ENCODE data around the gene SETDB2.

SETDB2 gene

DNA sequence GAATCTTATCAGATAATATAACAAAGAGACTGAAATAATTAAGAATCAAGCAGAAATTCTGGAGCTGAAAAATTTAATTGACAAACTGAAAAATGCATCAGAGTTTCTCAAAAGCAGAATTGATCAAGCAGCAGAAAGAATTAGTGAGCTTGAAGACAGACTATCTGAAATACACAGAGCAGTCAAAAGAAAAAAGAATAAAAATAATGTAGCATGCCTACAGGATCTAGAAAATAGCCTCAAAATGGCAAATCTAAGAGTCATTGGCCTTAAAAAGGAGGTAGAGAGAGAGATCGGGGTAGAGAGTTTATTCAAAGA lies 39.4 kb upstream of the SETDB2 start:
- H3K9me3 ChIP-seq (ENCODE audit: insufficient read depth, low read depth, low read length), result peaks cover 7% of the 10 kb centered on the region; the same call in 1 of the 2 replicates
- H3F3A ChIP-seq (ENCODE audit: low read depth), result no peaks in the 10 kb centered on the region
- no peak for TF ChIP-seq EZH2phosphoT487 (IDR thresholded peaks at IDR 0.05; ENCODE audit: borderline replicate concordance)
- TF ChIP-seq, protein P1, sequence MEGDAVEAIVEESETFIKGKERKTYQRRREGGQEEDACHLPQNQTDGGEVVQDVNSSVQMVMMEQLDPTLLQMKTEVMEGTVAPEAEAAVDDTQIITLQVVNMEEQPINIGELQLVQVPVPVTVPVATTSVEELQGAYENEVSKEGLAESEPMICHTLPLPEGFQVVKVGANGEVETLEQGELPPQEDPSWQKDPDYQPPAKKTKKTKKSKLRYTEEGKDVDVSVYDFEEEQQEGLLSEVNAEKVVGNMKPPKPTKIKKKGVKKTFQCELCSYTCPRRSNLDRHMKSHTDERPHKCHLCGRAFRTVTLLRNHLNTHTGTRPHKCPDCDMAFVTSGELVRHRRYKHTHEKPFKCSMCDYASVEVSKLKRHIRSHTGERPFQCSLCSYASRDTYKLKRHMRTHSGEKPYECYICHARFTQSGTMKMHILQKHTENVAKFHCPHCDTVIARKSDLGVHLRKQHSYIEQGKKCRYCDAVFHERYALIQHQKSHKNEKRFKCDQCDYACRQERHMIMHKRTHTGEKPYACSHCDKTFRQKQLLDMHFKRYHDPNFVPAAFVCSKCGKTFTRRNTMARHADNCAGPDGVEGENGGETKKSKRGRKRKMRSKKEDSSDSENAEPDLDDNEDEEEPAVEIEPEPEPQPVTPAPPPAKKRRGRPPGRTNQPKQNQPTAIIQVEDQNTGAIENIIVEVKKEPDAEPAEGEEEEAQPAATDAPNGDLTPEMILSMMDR (conservative IDR thresholded peaks at IDR 0.05; ENCODE audit: low read length), result no peak
- H2AFZ ChIP-seq (ENCODE audit: low read length), result no peak overlapping the region
- H3K79me2 ChIP-seq (ENCODE audit: insufficient read depth, low read length), result no peaks in the 10 kb centered on the region
- H3K4me1 ChIP-seq (ENCODE audit: insufficient read depth, low read length, poor library complexity, severe bottlenecking), result no peaks in the 10 kb centered on the region
- no peak overlapping the region for H3K4me3 ChIP-seq (ENCODE audit: low read length, poor library complexity, severe bottlenecking)
- no peak overlapping the region for H3K4me2 ChIP-seq (ENCODE audit: low read depth, low read length, poor library complexity, severe bottlenecking)
- H4K20me1 ChIP-seq (ENCODE audit: insufficient read depth, low read length, poor library complexity, severe bottlenecking), result no peaks in the 10 kb centered on the region
- no peaks in the 10 kb centered on the region for H3K9me2 ChIP-seq (replicated peaks; ENCODE audit: low read depth, low read length)
- no peak overlapping the region for H3K9ac ChIP-seq (ENCODE audit: low read depth, low read length, poor library complexity, severe bottlenecking)
- H3K36me3 ChIP-seq (ENCODE audit: insufficient read depth, low read length), result no peaks in the 10 kb centered on the region
- H3K27me3 ChIP-seq (ENCODE audit: insufficient read depth, low read length, poor library complexity, severe bottlenecking), result no peaks in the 10 kb centered on the region

DNA sequence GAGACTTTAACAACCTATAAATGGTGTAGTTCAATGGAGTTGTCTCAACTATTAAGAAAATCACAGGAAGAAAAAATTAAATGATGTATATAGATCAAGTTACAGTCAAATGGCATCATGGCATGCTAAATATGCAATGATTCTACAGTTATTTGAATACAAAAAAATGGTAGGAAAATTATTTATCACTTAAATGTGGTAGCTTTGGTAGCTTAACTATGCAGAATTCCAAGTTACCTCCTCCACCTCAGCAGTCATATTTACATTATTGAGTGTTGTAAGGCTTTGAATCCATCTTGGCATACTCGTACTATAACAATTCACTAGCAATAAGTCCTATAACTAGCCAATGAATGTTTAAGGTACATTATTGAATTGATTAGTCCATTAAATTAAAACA lies 37.0 kb upstream of the SETDB2 start:
- H4K20me1 ChIP-seq (ENCODE audit: insufficient read depth, low read length, poor library complexity, severe bottlenecking), result no peaks in the 10 kb centered on the region
- no peak overlapping the region for H2AFZ ChIP-seq (ENCODE audit: low read length)
- no peaks in the 10 kb centered on the region for H3K4me1 ChIP-seq (ENCODE audit: insufficient read depth, low read length, poor library complexity, severe bottlenecking)
- no peaks in the 10 kb centered on the region for H3K27me3 ChIP-seq (ENCODE audit: insufficient read depth, low read length, poor library complexity, severe bottlenecking)
- TF ChIP-seq EZH2phosphoT487 (IDR thresholded peaks at IDR 0.05; ENCODE audit: borderline replicate concordance), result no peak
- TF ChIP-seq, protein P1 (conservative IDR thresholded peaks at IDR 0.05; ENCODE audit: low read length), result no peak
- H3F3A ChIP-seq (ENCODE audit: low read depth), result no peaks in the 10 kb centered on the region
- no peak overlapping the region for H3K4me2 ChIP-seq (ENCODE audit: low read depth, low read length, poor library complexity, severe bottlenecking)
- no peaks in the 10 kb centered on the region for H3K79me2 ChIP-seq (ENCODE audit: insufficient read depth, low read length)
- no peak overlapping the region for H3K9ac ChIP-seq (ENCODE audit: low read depth, low read length, poor library complexity, severe bottlenecking)
- H3K9me3 ChIP-seq (ENCODE audit: insufficient read depth, low read depth, low read length), result peaks cover 7% of the 10 kb centered on the region; the same call in 1 of the 2 replicates
- H3K36me3 ChIP-seq (ENCODE audit: insufficient read depth, low read length), result no peaks in the 10 kb centered on the region
- no peaks in the 10 kb centered on the region for H3K9me2 ChIP-seq (replicated peaks; ENCODE audit: low read depth, low read length)
- H3K4me3 ChIP-seq (ENCODE audit: low read length, poor library complexity, severe bottlenecking), result no peak overlapping the region

GRCh38 chr13:49407936-49408335 lies 36.1 kb upstream of the SETDB2 start:
- TF ChIP-seq, protein P1 (conservative IDR thresholded peaks at IDR 0.05; ENCODE audit: low read length), result no peak
- no peak for TF ChIP-seq EZH2phosphoT487 (IDR thresholded peaks at IDR 0.05; ENCODE audit: borderline replicate concordance)

More at GRCh38 chr13:49407936-49408335, 36.1 kb upstream of the SETDB2 start:
- Histone ChIP-seq H2AFZ (ENCODE audit: low read length) (no peak overlapping the region), H3F3A (ENCODE audit: low read depth) (no peaks in the 10 kb centered on the region), H3K36me3 (ENCODE audit: insufficient read depth, low read length) (no peaks in the 10 kb centered on the region), H3K9me2 (replicated peaks; ENCODE audit: low read depth, low read length) (no peaks in the 10 kb centered on the region), H4K20me1 (ENCODE audit: insufficient read depth, low read length, poor library complexity, severe bottlenecking) (no peaks in the 10 kb centered on the region), H3K9ac (ENCODE audit: low read depth, low read length, poor library complexity, severe bottlenecking) (no peak overlapping the region), H3K9me3 (ENCODE audit: insufficient read depth, low read depth, low read length) (peaks cover 7% of the 10 kb centered on the region; the same call in 1 of the 2 replicates), H3K4me1 (ENCODE audit: insufficient read depth, low read length, poor library complexity, severe bottlenecking) (no peaks in the 10 kb centered on the region), H3K4me2 (ENCODE audit: low read depth, low read length, poor library complexity, severe bottlenecking) (no peak overlapping the region), H3K27me3 (ENCODE audit: insufficient read depth, low read length, poor library complexity, severe bottlenecking) (no peaks in the 10 kb centered on the region), H3K79me2 (ENCODE audit: insufficient read depth, low read length) (no peaks in the 10 kb centered on the region), H3K4me3 (ENCODE audit: low read length, poor library complexity, severe bottlenecking) (no peak overlapping the region)
